HG03342 (cell line): Measurements from ENCODE around the gene AEBP1.

Source experiments
- ATAC-seq: cut with Tn5 transposase; IDR thresholded peaks from one replicate; pipeline ENCODE4 v1.9.1; 2021; ENCODE audit warnings: mild to moderate bottlenecking, moderate library complexity; ENCODE audit not compliant: unreplicated experiment

Gene AEBP1

DNA sequence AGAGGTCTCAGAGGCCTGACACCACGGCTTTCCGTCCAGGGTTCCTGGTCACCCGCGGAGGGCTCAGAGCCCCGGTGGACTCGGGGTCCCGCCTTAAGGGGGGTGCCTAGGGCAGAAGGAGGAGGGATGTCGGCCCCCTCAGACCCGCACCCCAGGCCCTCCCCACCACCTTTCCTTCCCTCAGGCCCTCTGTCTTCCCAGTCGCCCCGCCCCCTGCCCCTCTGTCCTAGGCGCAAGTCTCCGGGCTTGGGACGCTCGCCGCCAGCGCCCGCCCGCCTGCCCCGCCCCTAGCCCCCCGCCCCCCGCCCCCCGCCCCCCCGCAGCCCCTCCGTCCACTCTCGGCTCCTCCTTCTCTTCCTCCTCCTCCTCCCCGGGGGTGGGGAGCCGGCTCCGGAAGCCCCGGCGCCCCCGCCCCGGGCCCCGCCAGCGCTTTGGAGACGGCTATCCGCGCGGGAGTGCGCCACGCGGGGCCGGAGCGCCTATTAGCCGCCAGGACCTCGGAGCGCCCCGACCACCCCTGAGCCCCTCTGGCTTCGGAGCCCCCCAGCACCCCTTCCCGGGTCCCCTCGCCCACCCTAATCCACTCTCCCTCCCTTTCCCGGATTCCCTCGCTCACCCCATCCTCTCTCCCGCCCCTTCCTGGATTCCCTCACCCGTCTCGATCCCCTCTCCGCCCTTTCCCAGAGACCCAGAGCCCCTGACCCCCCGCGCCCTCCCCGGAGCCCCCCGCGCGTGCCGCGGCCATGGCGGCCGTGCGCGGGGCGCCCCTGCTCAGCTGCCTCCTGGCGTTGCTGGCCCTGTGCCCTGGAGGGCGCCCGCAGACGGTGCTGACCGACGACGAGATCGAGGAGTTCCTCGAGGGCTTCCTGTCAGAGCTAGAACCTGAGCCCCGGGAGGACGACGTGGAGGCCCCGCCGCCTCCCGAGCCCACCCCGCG lies at the start of gene AEBP1:
Gene AEBP1, plus strand, starts transcription at position 423 of the 937 bp plus-strand sequence. Its CDS starts 321 bp downstream, at position 744.
- ATAC-seq = no peak

DNA sequence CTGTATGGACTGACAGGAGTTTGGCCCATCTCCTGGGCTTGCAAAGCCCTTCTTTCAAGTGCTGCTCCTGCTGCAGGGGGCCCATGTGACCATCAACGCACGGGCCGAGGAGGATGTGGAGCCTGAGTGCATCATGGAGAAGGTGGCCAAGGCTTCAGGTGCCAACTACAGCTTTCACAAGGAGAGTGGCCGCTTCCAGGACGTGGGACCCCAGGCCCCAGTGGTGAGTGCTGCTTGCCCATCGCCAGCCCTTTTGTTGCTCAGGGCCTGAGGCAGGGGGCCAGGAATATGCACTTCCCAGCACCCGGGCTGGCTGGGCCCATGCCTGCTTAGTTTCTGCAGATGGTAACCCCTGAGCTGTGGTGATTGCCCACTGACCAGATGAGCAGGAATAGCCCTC lies 47.5 kb upstream of the AEBP1 start:
- no peak for ATAC-seq

DNA sequence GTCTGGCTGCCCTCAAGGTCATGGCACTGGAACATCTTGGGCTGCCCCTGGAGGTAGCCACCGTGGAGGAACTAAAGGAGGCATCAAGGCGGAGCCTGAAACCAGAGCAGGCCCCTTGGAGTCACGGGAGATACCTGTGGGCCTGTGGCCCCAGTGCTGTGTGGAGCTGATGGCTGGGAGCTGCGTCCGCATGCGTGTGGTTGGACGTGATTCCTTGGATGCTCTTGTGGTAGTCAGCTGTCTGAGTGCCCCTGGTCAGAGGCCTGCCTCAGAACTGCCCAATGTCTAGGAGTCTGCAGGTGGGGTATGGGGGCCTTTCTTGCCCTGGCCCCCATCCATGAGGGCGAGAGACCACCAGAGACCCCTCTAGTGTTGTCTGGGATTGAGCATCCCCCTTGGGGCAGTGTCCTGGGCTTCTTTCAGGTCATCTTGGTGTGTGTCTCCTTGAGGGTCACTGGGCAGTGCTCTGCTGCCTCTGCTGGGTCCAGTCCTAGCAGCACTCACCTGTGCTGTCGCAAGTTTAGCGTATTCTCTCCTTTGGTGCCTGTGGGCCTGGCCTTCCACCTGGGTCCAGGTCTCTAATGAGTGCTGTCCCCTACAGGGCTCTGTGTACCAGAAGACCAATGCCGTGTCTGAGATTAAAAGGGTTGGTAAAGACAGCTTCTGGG lies 46.8 kb upstream of the AEBP1 start:
- ATAC-seq = no peak

DNA sequence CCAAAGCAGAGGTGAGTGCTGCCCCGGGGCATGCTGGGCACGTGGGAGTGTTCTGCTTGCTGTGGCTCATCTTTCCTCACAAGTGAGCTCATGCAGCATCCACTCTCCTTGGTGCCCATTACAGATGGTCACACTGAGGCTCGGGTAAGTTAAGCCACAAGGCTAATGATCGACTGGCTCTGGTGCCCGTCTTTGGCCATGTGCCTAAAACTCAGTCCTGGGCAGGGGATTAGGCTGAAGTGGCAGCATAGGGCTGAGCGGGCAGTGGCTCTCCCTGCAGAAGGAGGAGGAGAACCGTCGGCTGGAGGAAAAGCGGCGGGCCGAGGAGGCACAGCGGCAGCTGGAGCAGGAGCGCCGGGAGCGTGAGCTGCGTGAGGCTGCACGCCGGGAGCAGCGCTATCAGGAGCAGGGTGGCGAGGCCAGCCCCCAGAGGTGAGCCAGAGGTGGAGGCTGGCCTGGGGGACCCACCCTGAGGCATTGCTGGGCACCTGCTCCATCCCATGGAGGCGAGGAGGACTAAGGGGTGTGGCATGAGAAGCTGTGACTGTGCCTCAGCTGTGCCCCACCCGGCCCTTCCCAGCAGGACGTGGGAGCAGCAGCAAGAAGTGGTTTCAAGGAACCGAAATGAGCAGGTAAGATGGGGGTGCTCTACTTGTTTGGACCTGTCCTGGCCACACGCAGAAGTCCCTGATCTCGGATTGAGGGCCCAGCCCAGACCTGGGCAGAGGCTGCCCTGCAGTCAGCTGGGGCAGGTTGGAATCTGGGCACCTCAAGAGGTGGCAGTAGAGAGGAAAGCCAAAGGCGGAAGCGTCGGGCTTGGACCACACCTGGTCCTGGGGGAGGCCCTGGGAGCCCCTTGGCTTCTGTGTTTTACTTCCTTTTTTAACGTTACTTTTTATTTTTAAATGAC lies 46.0 kb upstream of the AEBP1 start:
- ATAC-seq = no peak

DNA sequence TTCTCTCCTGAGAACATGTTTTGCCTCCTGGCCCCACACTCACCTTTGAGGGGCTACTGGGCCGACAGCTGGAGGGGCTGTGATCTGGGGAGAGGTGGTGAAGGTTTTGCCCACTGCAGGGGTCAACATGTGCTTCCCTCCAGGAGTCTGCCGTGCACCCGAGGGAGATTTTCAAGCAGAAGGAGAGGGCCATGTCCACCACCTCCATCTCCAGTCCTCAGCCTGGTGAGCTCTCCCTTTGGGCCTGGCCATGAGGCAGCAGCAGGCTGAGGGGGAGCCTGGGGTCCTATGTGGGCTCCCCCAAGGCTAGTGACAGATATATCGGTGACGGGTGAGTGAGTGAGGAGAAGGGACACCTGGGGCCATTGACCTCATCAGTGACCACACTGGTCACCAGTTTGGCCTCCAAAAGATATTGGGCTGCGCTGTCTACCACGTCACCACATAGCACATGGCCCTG lies 45.4 kb upstream of the AEBP1 start:
- ATAC-seq = no peak

DNA sequence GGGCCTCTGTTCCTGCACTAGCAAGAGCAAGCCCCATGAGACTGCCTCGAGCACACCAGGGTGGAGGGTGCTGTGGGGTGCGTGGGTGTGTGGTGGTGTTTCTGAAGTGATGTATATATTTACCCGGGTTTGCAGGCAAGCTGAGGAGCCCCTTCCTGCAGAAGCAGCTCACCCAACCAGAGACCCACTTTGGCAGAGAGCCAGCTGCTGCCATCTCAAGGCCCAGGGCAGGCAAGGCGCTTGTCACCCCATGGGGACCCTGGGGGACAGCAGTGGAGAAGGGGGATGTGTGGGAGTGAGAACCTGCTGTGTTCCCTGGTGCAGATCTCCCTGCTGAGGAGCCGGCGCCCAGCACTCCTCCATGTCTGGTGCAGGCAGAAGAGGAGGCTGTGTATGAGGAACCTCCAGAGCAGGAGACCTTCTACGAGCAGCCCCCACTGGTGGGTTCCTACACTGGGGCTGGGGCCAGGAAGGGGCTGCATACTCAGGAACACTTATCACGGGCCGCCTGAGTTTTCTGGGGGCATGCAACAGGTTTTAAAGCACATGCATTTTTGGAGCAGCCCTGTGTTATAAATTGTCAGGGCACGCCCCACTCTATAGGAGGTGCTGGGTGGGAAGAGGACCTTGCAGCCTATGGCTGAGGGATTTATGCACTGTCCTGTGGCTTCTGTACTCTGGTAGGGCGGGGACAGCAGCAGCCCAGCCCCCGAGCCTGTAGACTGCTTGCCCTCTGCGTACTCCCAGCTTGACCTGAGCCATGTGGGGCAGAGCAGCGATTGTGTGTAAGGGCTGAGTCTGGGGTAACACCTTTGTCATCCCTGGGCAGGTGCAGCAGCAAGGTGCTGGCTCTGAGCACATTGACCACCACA lies 44.7 kb upstream of the AEBP1 start:
- no peak for ATAC-seq

DNA sequence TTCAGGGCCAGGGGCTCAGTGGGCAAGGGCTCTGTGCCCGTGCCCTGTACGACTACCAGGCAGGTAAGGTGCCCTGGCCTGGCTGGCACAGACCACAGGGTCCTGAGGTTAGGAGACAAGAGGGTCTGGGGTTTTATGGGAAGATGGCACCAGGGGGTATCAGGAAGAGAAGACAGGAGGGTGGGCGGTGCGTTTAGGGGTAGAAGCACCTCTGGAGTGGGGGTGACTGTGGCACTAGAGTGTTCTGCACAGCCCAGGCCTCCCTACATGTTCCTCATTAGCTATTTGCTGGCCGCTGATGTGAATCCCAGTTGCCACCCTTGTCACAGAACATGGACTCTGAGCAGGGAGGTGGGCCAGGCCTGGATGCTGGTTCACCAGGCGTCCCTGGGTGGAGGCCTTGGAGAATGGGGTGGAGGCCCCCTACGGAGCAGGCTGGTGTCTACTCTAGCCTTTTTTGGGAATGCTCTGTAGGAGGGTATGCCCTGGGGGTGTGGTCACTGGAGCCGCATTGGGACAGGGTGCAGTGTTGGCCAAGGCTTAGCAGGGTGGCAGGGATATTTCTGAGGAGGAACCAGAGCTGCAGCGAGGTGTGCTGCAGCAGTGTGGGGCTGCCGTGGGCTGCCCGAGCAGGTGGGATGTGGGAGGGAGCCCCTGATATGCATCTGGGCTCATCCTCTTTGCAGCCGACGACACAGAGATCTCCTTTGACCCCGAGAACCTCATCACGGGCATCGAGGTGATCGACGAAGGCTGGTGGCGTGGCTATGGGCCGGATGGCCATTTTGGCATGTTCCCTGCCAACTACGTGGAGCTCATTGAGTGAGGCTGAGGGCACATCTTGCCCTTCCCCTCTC lies 43.8 kb upstream of the AEBP1 start:
- no peak for ATAC-seq

DNA sequence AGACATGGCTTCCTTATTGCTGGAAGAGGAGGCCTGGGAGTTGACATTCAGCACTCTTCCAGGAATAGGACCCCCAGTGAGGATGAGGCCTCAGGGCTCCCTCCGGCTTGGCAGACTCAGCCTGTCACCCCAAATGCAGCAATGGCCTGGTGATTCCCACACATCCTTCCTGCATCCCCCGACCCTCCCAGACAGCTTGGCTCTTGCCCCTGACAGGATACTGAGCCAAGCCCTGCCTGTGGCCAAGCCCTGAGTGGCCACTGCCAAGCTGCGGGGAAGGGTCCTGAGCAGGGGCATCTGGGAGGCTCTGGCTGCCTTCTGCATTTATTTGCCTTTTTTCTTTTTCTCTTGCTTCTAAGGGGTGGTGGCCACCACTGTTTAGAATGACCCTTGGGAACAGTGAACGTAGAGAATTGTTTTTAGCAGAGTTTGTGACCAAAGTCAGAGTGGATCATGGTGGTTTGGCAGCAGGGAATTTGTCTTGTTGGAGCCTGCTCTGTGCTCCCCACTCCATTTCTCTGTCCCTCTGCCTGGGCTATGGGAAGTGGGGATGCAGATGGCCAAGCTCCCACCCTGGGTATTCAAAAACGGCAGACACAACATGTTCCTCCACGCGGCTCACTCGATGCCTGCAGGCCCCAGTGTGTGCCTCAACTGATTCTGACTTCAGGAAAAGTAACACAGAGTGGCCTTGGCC lies 43.0 kb upstream of the AEBP1 start:
- ATAC-seq = no peak

DNA sequence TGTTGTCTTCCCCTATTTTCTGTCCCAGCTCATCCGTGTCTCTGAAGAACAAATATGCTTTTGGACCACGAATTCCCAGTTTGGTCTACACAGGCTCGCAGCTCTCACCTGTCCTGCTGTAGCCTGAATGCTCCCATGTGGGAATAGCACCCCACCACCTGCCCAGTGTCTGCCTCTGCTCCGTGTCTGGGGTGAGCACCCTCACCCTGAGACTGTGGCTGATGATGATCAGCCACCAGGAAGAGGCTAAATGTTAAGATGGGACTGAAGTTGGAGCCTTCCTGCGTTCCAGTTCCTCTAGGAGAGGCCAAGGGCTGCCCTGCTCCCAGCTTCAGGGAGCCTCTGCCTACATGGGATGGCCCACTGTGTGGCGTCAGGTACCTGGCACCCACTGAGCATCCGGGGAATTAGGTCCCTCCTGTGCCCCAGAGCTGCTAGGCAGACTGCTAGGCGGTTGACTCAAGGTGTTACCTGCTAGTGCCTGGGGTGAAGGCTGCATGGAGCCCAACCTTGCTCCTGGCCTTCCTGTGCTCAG lies 42.4 kb upstream of the AEBP1 start:
- ATAC-seq = no peak

DNA sequence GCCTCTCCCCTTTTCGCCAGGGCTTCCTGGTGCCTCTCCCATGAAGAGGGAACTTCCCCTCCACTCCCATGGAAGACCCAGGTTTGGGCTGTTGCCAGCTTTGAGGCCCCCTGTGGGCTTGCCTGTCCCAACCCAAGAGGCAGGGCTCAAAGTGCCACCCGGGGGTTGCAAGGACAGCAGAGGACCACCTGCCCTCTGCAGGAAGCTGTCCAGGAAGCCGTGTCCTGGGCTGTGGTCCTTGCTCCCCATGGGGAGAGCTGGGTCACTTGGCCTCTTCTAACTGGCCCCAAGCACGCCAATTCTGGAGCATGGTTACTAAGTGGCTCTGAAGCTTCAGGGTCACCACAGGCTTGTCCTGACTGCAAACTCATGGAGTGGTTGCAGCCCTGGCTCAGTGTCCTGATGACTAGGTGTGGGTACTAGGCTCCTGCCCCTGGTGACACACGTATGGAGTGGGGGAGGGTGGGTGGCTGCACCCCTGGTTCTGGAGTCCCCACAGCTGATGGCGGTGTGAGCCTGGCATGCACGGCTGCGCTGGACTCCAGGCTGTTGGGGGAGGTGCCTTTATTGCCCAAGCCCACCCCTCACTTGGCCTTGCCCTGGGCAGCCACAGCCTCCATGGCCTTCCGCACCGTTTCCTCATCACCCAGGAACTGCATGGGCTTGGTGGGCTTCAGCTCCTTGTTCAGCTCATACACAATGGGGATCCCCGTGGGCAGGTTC lies 41.8 kb upstream of the AEBP1 start:
- no peak for ATAC-seq

DNA sequence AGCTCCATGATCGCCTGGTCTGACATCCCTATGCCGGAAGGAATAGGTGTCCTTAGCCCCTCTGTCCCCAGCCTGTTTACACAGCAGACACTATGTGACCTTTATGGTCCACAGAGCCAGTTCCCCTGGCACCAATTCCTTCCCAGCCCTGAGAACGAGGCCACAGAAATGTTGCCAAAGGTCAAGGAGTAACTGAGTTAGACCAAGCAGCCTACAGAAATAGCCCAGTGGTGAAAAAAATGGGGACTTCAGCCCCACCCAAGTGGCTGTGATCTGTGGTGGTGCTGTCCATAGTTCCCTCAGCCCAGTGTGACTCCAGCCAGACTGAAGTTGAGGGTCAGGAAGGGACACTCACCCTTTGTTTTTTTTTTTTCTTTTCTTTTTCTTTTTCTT lies 41.2 kb upstream of the AEBP1 start:
- no peak for ATAC-seq

DNA sequence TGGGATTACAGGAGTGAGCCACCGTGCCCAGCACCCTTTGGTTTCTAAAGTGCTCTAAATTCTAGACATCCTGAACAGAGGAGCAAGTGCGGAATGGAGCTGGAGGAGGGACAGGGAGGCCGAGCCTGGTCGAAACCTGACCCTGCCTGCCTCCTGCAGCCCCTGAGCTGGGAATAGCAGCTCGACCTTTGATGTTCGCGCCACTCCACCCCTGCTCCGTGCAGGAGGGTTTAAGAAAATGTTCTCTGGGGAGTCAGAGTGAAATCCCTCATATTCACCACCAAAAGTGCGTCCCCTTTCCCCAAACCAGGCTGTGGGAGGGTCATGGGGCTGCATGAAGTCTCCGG lies 40.6 kb upstream of the AEBP1 start:
- no peak for ATAC-seq

DNA sequence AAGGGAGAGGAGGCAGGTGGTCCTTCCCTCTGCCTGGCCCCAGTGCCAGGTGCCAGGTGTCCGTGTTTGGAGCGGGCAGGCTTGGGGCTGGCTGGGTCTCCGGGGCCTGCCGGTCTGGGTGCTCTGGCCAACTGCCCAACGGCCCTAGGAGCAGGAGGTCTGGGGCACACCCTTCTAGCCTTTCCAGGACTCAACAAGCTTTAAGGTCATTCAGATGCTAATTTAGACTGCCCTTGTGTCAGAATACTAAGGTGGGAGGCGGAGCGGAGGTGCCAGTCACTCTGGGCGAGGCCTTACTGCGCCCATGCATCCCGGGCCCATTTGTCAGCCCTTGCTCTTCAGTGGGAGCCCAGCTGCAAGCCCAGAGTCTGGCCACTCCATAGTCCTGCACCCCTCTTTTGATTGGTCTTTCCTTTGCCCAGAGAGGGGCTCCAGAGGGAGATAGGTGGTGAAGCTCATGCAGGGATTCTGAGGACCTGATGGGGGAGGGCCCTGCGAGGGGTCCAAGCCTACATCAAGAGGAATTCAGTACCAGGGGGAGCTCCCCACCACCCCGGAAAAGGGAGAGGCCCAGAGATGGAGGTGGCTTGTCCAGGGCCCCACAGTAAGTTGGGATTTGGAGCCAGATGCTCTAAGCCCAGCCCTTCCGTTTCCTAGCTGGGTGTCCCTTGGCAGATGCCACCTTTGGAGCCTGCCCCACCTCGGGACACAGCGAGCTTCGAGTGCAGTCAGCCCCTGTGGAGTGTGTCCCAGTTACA lies 40.1 kb upstream of the AEBP1 start:
- no peak for ATAC-seq

DNA sequence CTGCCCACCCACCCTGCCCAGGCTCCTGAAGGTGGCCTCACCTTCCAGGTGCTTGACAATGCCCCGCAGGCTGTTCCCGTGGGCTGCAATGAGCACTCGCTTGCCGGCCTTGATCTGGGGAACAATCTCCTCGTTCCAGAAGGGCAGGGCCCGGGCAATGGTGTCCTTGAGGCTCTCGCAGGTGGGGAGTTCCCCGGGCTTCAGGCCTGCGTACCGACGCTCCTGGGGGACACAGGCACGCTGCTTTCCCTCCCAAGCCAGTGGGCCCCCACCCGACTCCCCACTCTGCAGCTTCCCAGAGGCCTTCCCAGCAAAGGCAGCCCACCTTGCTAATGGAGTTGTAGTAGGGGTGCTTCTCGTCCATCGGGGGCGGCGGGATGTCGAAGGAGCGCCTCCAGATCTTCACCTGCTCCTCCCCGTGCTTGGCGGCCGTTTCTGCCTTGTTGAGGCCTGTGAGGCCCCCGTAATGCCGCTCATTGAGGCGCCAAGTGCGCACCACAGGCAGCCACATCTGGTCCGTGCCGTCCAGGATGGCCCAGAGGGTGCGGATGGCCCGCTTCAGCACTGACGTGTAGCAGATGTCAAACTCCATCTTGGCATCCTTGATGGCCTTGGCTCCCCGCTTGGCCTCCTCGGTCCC lies 39.2 kb upstream of the AEBP1 start:
- ATAC-seq = no peak

DNA sequence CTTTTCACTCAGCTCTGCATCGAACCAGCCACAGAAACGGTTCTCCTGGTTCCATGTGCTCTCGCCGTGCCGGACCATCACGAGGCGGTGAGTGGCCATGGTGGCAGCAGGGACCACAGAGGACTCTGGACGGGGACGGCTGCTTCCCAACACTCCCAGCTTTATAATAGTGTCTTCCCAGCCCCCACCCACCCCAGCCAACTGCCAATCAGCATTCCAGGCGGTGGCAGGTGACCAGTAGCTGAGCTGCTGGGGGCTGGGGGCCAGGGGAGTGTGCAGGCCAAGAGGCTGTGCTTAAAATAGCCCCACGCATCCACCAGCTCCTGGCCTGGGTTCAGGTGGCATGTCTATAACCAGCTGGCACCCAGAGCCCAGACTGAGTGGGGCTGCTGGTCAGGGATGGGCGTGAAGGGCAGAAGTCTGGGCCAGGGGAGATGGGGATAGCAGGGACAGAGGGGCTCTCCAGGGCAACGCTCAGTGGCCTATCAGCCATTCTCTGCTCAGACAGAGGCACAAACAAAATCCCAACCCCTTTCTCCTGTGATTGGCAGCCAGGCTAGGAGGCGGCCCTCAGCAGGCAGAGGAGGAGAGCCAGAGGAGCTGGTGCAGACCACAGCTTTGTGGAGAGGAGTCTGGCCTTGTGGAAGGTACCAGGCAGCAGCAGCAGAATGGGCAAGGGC lies 38.6 kb upstream of the AEBP1 start, which contains the start of gene PGAM2:
Gene PGAM2, minus strand, starts transcription at position 137 of the 680 bp plus-strand sequence. Its CDS starts 38 bp downstream, at position 99.
- no peak for ATAC-seq

DNA sequence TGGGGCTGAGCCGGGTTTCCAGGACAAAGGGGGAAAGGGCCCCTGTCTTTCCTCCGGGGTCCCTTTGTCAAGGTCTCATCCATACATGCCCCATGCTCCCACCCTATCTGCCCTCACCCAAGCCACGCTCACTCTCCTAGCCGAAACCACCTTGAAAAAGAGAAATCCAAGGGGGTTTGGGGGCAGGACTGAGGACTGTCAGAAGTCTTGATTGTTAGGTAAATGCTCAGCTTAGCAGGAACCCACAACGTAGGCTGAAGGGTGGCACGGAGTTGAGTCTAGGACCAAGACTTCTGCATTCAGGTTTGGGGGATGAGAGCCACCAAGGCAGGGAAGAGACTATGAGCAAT lies 38.1 kb upstream of the AEBP1 start:
- ATAC-seq = no peak
